Natural killer cell (primary cell): ENCODE data around the gene MAPKAP1. TPM values are rescaled to one million over a fixed set of nuclear protein-coding genes. Genes with fewer than 3 reads are reported as not detected.
A peak's percentile ranks its signal among the peaks of the same experiment; 100 is the strongest.

ENCODE experiments used
- ATAC-seq, 3 donors: fragments of 150-1000 bp in 2 of 3; fragments of 200-7000 bp in 1 of 3; cut with Tn5 transposase; 1 replicate in 1 of 3; 2 replicates in 2 of 3; pipeline ENCODE4 v1.10.0; 2021; ENCODE audit warnings: mild to moderate bottlenecking in 2 of 3, moderate library complexity in 2 of 3
- DNase-seq, 2 donors: peaks; one replicate each; pipeline versions ENCODE4 v3.0.0 to v3.0.0-alpha.2; 2013 to 2021; ENCODE audit warnings: mixed read lengths in 1 of 2
- H3K27ac ChIP-seq: one replicate; pipeline ENCODE4 v1.5.1; 2013; ENCODE audit warnings: mild to moderate bottlenecking, low read length
- H3K27me3 ChIP-seq: one replicate; pipeline ENCODE4 v1.6.1; 2013; ENCODE audit warnings: low read length; ENCODE audit not compliant: control insufficient read depth, insufficient read depth
- H3K36me3 ChIP-seq: one replicate; pipeline ENCODE4 v1.6.1; 2013; ENCODE audit warnings: low read length; ENCODE audit not compliant: control insufficient read depth, insufficient read depth
- H3K4me1 ChIP-seq: one replicate; pipeline ENCODE4 v1.6.1; 2013; ENCODE audit warnings: low read length; ENCODE audit not compliant: control insufficient read depth, insufficient read depth
- H3K4me3 ChIP-seq: one replicate; pipeline ENCODE4 v1.5.1; 2013; ENCODE audit warnings: low read length
- H3K9me3 ChIP-seq: one replicate; pipeline ENCODE4 v1.6.1; 2013; ENCODE audit warnings: low read length; ENCODE audit not compliant: control insufficient read depth, insufficient read depth
- H3K27ac Mint-ChIP-seq, 2 donors: one replicate each; pipeline ENCODE4 v1.8.0; 2022; ENCODE audit warnings: mild to moderate bottlenecking in 2 of 2, mixed read lengths in 2 of 2, moderate library complexity in 1 of 2
- H3K27me3 Mint-ChIP-seq, 2 donors: one replicate each; pipeline ENCODE4 v1.8.0; 2022; ENCODE audit warnings: low read depth in 2 of 2, mixed read lengths in 2 of 2
- H3K36me3 Mint-ChIP-seq: one replicate; pipeline ENCODE4 v1.8.0; 2022; ENCODE audit warnings: mixed read lengths
- H3K4me1 Mint-ChIP-seq, 2 donors: one replicate each; pipeline ENCODE4 v1.8.0; 2022; ENCODE audit warnings: mixed read lengths in 2 of 2
- H3K4me3 Mint-ChIP-seq: one replicate; pipeline ENCODE4 v1.8.0; 2022; ENCODE audit warnings: mild to moderate bottlenecking, moderate library complexity, mixed read lengths
- H3K9me3 Mint-ChIP-seq, 2 donors: one replicate each; pipeline ENCODE4 v1.8.0; 2022; ENCODE audit warnings: mixed read lengths in 2 of 2
- CTCF ChIP-seq: fragments of 200-600 bp; IDR thresholded peaks from one replicate; pipeline ENCODE4 v1.8.0; 2022; ENCODE audit warnings: antibody characterized with exemption
- WGBS: methylation state at CpG from one replicate; pipeline ENCODE4 v1.1.7; 2013; ENCODE audit warnings: missing lambda C conversion rate; ENCODE audit not compliant: insufficient coverage; 5-methylcytosine and 5-hydroxymethylcytosine counted together
- intact Hi-C: fragments of 100-400 bp; cut with micrococcal nuclease; formaldehyde crosslinking; loops from one replicate; pipeline ENCODE4 v1.14.2; 2022
- total RNA-seq, 4 donors: library from RNA; stranded (reverse); fragments of 120-200 nt in 1 of 4; gene quantifications; one replicate each; pipeline versions ENCODE4 v1.2.3 to v1.2.4, GENCODE V29; 2013 to 2022

MAPKAP1 gene
- total RNA-seq, 3 donors from 2014 or later (not counting 1 experiment from before 2014, with no cell fraction given), result 51.1 to 73.0 (median 58.8) TPM

DNA sequence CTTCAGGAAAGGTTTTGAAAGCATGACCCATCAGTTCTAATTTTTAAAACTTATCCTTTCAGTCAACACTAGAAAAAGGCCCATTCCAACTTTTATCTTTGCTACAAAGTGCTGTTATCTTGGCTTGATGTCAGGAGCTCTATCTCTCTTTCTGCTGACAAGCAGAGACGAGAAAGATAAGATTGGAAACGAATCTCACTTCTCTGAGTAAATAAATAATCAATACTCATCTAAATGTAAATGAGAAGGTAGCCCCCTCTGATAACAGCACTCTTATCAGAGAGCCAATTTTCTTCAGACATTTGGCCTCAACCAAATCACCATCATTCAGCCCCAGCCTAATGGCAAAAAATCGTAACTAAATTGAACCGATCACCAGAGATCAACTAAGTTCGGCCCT lies 191.7 kb downstream of the MAPKAP1 start:
- Mint-ChIP-seq H3K4me3 (no peak overlapping the region), H3K4me1 (peaks cover 8 to 13% of the 10 kb centered on the region in 2 donors), H3K9me3 (no peaks in the 10 kb centered on the region), H3K27me3 (no peaks in the 10 kb centered on the region), H3K36me3 (no peaks in the 10 kb centered on the region), H3K27ac (no peak overlapping the region)
- no peak for DNase-seq
- ATAC-seq, result no peak
- TF ChIP-seq CTCF, result no peak
- intact Hi-C loops, result no loop called here
- no peaks in the 10 kb centered on the region for H3K27me3 ChIP-seq
- 97% methylated on average over 3 of the region's 5 CpGs for WGBS
- H3K9me3 ChIP-seq, result no peaks in the 10 kb centered on the region
- H3K27ac ChIP-seq, result no peak overlapping the region
- H3K4me3 ChIP-seq, result no peak overlapping the region
- no peaks in the 10 kb centered on the region for H3K36me3 ChIP-seq
- no peaks in the 10 kb centered on the region for H3K4me1 ChIP-seq

- Histone ChIP-seq H3K9me3 (no peaks in the 10 kb centered on the region), H3K27me3 (no peaks in the 10 kb centered on the region), H3K27ac (no peak overlapping the region), H3K36me3 (no peaks in the 10 kb centered on the region), H3K4me1 (no peaks in the 10 kb centered on the region), H3K4me3 (no peak overlapping the region)
- peaks cover 8 to 13% of the 10 kb centered on the region in 2 donors for H3K4me1 Mint-ChIP-seq
- no peak overlapping the region for H3K4me3 Mint-ChIP-seq
- no peak overlapping the region for H3K27ac Mint-ChIP-seq
- no peaks in the 10 kb centered on the region for H3K27me3 Mint-ChIP-seq
- DNase-seq (no peak), ATAC-seq (no peak)
- WGBS, result 95% methylated on average over 4 of the region's 4 CpGs
- no peaks in the 10 kb centered on the region for H3K36me3 Mint-ChIP-seq
- no peaks in the 10 kb centered on the region for H3K9me3 Mint-ChIP-seq
- TF ChIP-seq CTCF, result no peak
- intact Hi-C loops, result no loop called here
Measured at GRCh38 chr9:125514468-125514867, 192.5 kb downstream of the MAPKAP1 start.

DNA sequence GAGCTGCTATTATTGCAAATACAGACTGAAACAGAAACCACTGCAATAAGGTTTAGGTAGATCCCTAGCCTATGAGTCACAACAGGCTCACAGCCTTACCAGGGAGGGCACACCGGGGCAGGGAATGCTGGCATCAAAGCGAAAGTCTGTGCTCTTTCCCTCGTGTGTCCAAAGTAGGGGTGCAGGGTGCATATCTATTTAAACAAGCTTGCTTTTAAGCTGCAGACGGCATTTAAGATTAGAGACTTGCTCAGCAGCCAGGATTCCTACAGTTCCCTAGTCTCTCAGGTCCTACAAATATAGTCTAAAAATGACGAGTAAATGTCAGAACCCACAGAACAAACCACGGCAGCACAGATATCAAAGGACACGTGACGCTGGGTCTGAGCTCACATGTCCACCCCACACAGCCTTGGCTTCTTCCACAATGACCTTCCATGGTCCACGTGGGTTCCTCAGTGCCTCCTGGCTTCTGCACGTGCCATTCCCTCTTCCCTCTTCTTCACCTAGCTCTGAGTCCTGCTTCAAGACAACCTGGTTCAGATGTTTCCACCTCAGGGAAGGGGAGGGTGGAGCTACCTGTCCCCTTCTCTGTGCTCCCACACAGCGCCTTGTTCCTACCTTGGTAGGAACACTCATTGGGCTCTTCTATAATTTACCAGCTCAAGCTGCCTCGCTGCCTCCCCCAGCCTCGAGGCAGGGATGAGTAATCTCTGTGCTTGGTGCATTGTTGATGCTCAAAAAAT lies 193.2 kb downstream of the MAPKAP1 start:
- no peak overlapping the region for H3K27ac ChIP-seq
- no peak overlapping the region for H3K4me3 ChIP-seq
- H3K27me3 Mint-ChIP-seq, result no peaks in the 10 kb centered on the region
- ATAC-seq, result peak in 2 of 3 donors; percentile 34 to 64
- no peaks in the 10 kb centered on the region for H3K9me3 Mint-ChIP-seq
- H3K36me3 Mint-ChIP-seq, result no peaks in the 10 kb centered on the region
- no peaks in the 10 kb centered on the region for H3K36me3 ChIP-seq
- H3K4me3 Mint-ChIP-seq, result no peak overlapping the region
- 69% methylated on average over 13 of the region's 13 CpGs for WGBS
- no peaks in the 10 kb centered on the region for H3K9me3 ChIP-seq
- no peak for TF ChIP-seq CTCF
- DNase-seq, result peak in 1 of 2 donors; percentile 10
- H3K27me3 ChIP-seq, result no peaks in the 10 kb centered on the region
- no peaks in the 10 kb centered on the region for H3K4me1 ChIP-seq
- intact Hi-C loops, result no loop called here
- no peak overlapping the region for H3K27ac Mint-ChIP-seq
- H3K4me1 Mint-ChIP-seq, result peaks cover 8 to 13% of the 10 kb centered on the region in 2 donors

DNA sequence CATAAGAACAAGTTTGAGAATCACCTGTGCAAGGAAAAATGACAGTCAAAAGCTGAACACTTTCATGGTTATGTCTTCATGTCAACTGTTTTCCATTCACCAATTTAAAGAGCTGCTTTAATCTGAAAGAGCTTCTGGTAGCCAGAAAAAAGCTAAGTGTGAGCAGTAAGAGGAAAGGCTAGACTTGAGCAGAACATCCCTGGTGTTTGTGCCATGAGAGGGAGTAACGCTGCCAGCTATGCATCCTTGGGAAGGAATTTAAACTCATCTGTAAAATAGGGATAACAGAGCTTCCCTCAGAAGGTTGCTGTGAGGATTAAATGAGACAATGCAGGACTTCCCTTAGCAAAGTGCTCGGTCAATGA lies 193.7 kb downstream of the MAPKAP1 start:
- Histone ChIP-seq H3K4me3 (no peak overlapping the region), H3K36me3 (no peaks in the 10 kb centered on the region), H3K27me3 (no peaks in the 10 kb centered on the region), H3K9me3 (no peaks in the 10 kb centered on the region), H3K27ac (no peak overlapping the region), H3K4me1 (no peaks in the 10 kb centered on the region)
- DNase-seq, result no peak
- intact Hi-C loops, result no loop called here
- peaks cover 8 to 13% of the 10 kb centered on the region in 2 donors for H3K4me1 Mint-ChIP-seq
- no peak overlapping the region for H3K27ac Mint-ChIP-seq
- no peaks in the 10 kb centered on the region for H3K27me3 Mint-ChIP-seq
- no peaks in the 10 kb centered on the region for H3K9me3 Mint-ChIP-seq
- TF ChIP-seq CTCF, result no peak
- H3K36me3 Mint-ChIP-seq, result no peaks in the 10 kb centered on the region
- WGBS, result 69% methylated on average over 2 of the region's 2 CpGs
- no peak overlapping the region for H3K4me3 Mint-ChIP-seq
- no peak for ATAC-seq
